ENCODE results near the gene SESN1.

The SESN1 gene

GRCh38 chr6:109059571-109060021 is 35.0 kb downstream of the SESN1 start:
- Histone ChIP-seq H4K20me1 (ENCODE audit: insufficient read depth, low read length) (no peaks in the 10 kb centered on the region), H3K9ac (ENCODE audit: low read depth, low read length) (no peak overlapping the region), H3K4me2 (ENCODE audit: insufficient read depth, low read length) (no peak overlapping the region), H3K27me3 (ENCODE audit: insufficient read depth, low read length, poor library complexity) (no peaks in the 10 kb centered on the region), H3K27ac (ENCODE audit: low read length) (no peak overlapping the region), H3K79me2 (ENCODE audit: insufficient read depth, low read length) (no peaks in the 10 kb centered on the region), H3K36me3 (ENCODE audit: insufficient read depth, low read length) (no peaks in the 10 kb centered on the region), H3K4me1 (ENCODE audit: insufficient read depth, low read length) (peaks cover 7% of the 10 kb centered on the region), H3K9me3 (ENCODE audit: insufficient read depth, low read length, severe bottlenecking) (no peaks in the 10 kb centered on the region), H3K4me3 (ENCODE audit: low read depth in 1 of 2, low read length in 2 of 2) (no peak overlapping the region), H2AFZ (ENCODE audit: low read depth, low read length) (no peak overlapping the region)
- no peak for TF ChIP-seq EZH2 (IDR thresholded peaks at IDR 0.05; ENCODE audit: borderline replicate concordance, low read depth, low read length, severe bottlenecking)
- TF ChIP-seq, protein P1, sequence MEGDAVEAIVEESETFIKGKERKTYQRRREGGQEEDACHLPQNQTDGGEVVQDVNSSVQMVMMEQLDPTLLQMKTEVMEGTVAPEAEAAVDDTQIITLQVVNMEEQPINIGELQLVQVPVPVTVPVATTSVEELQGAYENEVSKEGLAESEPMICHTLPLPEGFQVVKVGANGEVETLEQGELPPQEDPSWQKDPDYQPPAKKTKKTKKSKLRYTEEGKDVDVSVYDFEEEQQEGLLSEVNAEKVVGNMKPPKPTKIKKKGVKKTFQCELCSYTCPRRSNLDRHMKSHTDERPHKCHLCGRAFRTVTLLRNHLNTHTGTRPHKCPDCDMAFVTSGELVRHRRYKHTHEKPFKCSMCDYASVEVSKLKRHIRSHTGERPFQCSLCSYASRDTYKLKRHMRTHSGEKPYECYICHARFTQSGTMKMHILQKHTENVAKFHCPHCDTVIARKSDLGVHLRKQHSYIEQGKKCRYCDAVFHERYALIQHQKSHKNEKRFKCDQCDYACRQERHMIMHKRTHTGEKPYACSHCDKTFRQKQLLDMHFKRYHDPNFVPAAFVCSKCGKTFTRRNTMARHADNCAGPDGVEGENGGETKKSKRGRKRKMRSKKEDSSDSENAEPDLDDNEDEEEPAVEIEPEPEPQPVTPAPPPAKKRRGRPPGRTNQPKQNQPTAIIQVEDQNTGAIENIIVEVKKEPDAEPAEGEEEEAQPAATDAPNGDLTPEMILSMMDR (IDR thresholded peaks at IDR 0.05; ENCODE audit: borderline replicate concordance, extremely low read depth, low read length, poor library complexity, severe bottlenecking) = no peak
- DNase-seq (no peak), ATAC-seq (ENCODE audit: insufficient read depth, low read depth) (peak; percentile 91)

DNA sequence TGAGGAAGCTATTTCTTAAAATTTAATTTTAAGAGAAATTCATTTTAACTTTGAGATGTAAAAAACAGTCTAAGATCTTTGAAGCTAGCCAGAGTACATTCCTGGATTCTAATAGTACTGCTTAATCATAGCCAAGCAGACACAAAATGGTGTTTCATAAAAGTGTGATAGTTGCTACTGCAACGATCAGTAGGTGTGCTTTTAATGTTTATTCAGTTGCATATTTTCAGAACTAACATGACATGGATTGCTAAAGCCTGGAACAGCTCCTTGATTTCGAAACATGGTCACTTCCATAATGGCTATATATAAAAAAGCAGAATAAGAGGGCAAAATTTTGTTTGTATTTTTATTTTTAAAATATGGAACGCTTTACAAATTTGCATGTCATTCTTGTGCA is 35.5 kb downstream of the SESN1 start:
- H3K27ac ChIP-seq (ENCODE audit: low read length) = no peak overlapping the region
- H4K20me1 ChIP-seq (ENCODE audit: insufficient read depth, low read length) = no peaks in the 10 kb centered on the region
- no peak overlapping the region for H2AFZ ChIP-seq (ENCODE audit: low read depth, low read length)
- no peaks in the 10 kb centered on the region for H3K79me2 ChIP-seq (ENCODE audit: insufficient read depth, low read length)
- H3K9ac ChIP-seq (ENCODE audit: low read depth, low read length) = no peak overlapping the region
- H3K4me1 ChIP-seq (ENCODE audit: insufficient read depth, low read length) = peaks cover 7% of the 10 kb centered on the region
- ATAC-seq (ENCODE audit: insufficient read depth, low read depth) = no peak
- H3K4me2 ChIP-seq (ENCODE audit: insufficient read depth, low read length) = no peak overlapping the region
- no peaks in the 10 kb centered on the region for H3K9me3 ChIP-seq (ENCODE audit: insufficient read depth, low read length, severe bottlenecking)
- TF ChIP-seq, protein P1 (IDR thresholded peaks at IDR 0.05; ENCODE audit: borderline replicate concordance, extremely low read depth, low read length, poor library complexity, severe bottlenecking) = no peak
- TF ChIP-seq EZH2 (IDR thresholded peaks at IDR 0.05; ENCODE audit: borderline replicate concordance, low read depth, low read length, severe bottlenecking) = no peak
- H3K4me3 ChIP-seq (ENCODE audit: low read depth in 1 of 2, low read length in 2 of 2) = no peak overlapping the region
- no peaks in the 10 kb centered on the region for H3K27me3 ChIP-seq (ENCODE audit: insufficient read depth, low read length, poor library complexity)
- no peak for DNase-seq
- no peaks in the 10 kb centered on the region for H3K36me3 ChIP-seq (ENCODE audit: insufficient read depth, low read length)

DNA sequence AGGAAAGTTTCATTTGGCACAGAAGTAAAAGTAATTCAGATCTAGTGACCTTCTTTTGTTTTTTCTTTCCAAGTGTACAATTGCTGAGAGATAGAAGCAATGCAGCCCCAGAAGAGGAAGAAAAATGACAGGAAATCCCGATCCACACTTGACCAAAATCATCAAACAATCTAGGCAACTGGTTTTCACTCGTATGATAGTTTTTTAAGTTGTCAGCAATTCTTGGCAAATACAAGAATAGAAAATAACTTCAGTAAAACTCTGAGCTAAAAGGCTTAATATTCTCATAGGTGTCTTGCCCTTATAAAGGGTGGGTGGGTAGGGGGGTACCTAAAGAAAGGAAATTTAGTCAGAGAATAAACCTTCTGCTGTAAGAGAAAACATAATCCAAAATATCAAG is 36.0 kb downstream of the SESN1 start:
- no peak for ATAC-seq (ENCODE audit: insufficient read depth, low read depth)
- H3K79me2 ChIP-seq (ENCODE audit: insufficient read depth, low read length) = no peaks in the 10 kb centered on the region
- no peak overlapping the region for H2AFZ ChIP-seq (ENCODE audit: low read depth, low read length)
- TF ChIP-seq EZH2 (IDR thresholded peaks at IDR 0.05; ENCODE audit: borderline replicate concordance, low read depth, low read length, severe bottlenecking) = no peak
- TF ChIP-seq, protein P1 (IDR thresholded peaks at IDR 0.05; ENCODE audit: borderline replicate concordance, extremely low read depth, low read length, poor library complexity, severe bottlenecking) = no peak
- H3K4me2 ChIP-seq (ENCODE audit: insufficient read depth, low read length) = no peak overlapping the region
- peaks cover 7% of the 10 kb centered on the region for H3K4me1 ChIP-seq (ENCODE audit: insufficient read depth, low read length)
- no peak overlapping the region for H3K9ac ChIP-seq (ENCODE audit: low read depth, low read length)
- no peak overlapping the region for H3K4me3 ChIP-seq (ENCODE audit: low read depth in 1 of 2, low read length in 2 of 2)
- no peaks in the 10 kb centered on the region for H3K27me3 ChIP-seq (ENCODE audit: insufficient read depth, low read length, poor library complexity)
- no peak overlapping the region for H3K27ac ChIP-seq (ENCODE audit: low read length)
- no peaks in the 10 kb centered on the region for H3K9me3 ChIP-seq (ENCODE audit: insufficient read depth, low read length, severe bottlenecking)
- DNase-seq = no peak
- H3K36me3 ChIP-seq (ENCODE audit: insufficient read depth, low read length) = no peaks in the 10 kb centered on the region
- no peaks in the 10 kb centered on the region for H4K20me1 ChIP-seq (ENCODE audit: insufficient read depth, low read length)

DNA sequence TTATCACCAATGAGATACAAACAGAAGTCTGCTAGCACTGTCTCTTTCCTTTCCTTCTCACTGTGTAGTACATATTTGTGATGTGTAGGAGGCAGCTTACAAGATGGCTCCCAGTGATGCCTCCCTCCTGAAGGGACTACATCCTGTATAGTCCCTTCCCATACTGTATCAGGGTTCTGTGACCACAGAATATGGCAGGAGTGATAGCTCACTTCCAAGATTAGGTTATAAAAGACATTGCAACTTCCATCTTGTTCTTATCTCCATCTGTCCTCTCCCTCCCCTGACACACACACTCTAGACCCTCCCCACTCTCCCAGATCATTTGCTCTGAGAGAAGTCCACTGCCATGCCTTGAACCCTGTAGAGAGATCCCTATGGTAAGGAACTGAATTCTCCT is 38.0 kb downstream of the SESN1 start:
- no peak overlapping the region for H3K9ac ChIP-seq (ENCODE audit: low read depth, low read length)
- DNase-seq (no peak), ATAC-seq (ENCODE audit: insufficient read depth, low read depth) (no peak)
- no peaks in the 10 kb centered on the region for H3K79me2 ChIP-seq (ENCODE audit: insufficient read depth, low read length)
- H3K4me3 ChIP-seq (ENCODE audit: low read depth in 1 of 2, low read length in 2 of 2) = no peak overlapping the region
- H3K27me3 ChIP-seq (ENCODE audit: insufficient read depth, low read length, poor library complexity) = no peaks in the 10 kb centered on the region
- no peak overlapping the region for H2AFZ ChIP-seq (ENCODE audit: low read depth, low read length)
- H3K4me1 ChIP-seq (ENCODE audit: insufficient read depth, low read length) = peaks cover 7% of the 10 kb centered on the region
- H3K9me3 ChIP-seq (ENCODE audit: insufficient read depth, low read length, severe bottlenecking) = no peaks in the 10 kb centered on the region
- no peak overlapping the region for H3K4me2 ChIP-seq (ENCODE audit: insufficient read depth, low read length)
- no peak for TF ChIP-seq EZH2 (IDR thresholded peaks at IDR 0.05; ENCODE audit: borderline replicate concordance, low read depth, low read length, severe bottlenecking)
- TF ChIP-seq, protein P1 (IDR thresholded peaks at IDR 0.05; ENCODE audit: borderline replicate concordance, extremely low read depth, low read length, poor library complexity, severe bottlenecking) = no peak
- H3K36me3 ChIP-seq (ENCODE audit: insufficient read depth, low read length) = no peaks in the 10 kb centered on the region
- no peaks in the 10 kb centered on the region for H4K20me1 ChIP-seq (ENCODE audit: insufficient read depth, low read length)
- H3K27ac ChIP-seq (ENCODE audit: low read length) = no peak overlapping the region

All from DND-41 (cell line).